ENCODE results near the gene DDX42.
"Not testable (repeated sequence)": the region's sequence is repeated elsewhere in the genome, so short reads cannot be mapped to it uniquely, and the experiment has no call there.

The DDX42 gene

DNA sequence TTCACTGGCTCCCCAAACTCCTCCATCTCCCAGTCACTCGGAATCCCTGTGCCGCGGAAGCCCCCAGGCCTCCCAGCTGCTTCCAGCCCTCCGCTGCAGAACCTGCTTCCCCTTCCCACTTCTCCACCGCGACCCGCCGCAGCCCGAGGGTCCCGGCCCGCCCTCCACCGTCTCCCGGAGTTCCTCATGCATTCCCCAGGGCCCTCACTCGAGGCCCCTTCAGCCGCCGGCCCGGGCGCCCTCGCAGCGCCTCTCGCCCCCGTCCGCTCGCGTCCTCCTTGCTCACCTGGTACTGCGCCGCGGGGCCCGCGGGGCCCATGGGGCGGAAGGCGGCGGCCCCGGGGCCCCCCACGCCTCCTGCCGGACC lies 68.2 kb downstream of the DDX42 start:
- DNase-seq, result no peak

- DNase-seq, result peak; percentile 99
These were observed 68.8 kb downstream of the DDX42 start, which contains the start of gene SMARCD2 for GRCh38 chr17:63842540-63843386. Gene SMARCD2, minus strand, starts transcription at chr17:63842685. Its CDS starts 11 bp downstream, at chr17:63842674.

GRCh38 chr17:63843387-63843888 lies 69.5 kb downstream of the DDX42 start:
- not testable (repeated sequence) for DNase-seq

DNA sequence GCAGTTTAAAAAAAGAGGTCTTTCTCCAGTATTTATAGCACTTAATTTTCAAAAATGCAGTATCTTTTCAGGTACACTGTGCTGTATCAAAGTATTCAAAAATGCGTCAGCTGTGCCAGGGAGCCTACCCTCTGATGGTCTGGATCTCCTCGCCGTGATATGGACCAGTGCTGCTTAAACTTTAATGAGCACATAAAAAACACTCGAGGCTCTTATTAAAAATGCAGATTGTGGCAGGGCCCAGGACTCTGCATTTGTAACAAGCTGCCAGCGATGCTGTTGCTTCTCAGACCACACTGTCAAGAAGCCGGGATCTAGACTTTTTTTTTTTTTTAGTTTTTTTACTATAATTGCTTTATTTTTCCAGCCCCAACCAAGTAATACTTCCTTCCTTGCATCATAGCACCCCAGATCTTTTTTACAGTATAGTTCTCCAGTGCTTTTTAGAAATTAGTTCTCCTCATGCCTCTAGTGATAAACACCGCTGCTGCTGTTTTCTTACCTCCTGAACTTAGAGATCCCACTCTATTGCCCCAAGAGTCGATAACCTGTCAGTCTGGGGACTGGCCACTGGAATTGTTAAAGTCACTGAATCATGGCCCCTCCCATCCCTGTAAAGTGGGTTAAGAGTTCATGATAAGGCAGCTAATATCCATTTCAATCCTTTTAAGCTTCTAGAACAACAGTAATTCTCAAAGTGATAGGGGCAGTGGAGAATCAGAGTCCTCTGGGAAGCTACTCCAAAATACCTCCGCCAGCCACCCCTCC lies 70.1 kb downstream of the DDX42 start:
- DNase-seq, result no peak

GRCh38 chr17:63845509-63845908 lies 71.5 kb downstream of the DDX42 start:
- no peak for DNase-seq

DNA sequence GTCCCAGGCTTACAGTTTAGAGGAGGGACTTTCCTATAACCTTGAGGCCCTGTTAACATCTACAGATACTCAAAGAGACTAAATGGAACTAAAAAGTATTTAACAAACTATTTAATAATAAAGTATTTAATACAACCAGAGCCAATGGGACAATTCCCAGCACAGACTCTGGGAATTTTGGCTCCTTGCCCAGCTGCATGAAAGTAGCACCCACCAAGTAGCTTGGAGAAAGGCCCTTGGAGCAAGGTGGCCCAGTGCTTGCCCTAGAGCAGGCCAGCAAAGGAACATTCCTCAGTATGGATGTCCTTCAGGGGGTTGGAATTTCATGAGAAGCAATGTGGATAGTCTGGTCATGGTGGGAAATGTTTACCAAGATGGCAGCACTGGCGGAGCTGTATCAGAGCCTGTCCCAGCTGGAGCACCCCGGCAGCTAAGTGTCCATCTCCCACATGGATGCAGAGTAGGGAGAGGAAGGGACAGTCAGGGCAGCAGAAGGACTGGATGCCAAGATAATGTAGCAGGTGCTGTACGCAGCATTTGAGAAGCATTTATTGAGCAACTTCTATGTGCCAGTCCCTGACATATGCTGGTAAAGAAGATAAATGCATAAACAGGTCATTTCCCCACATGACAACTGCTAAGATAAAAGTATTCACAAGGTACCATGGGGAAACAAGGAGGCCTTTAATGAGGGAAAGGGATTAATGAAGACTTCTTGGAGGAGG lies 73.7 kb downstream of the DDX42 start:
- no peak for DNase-seq

- no peak for DNase-seq
These were observed 75.1 kb downstream of the DDX42 start for GRCh38 chr17:63848834-63849689.

GRCh38 chr17:63850401-63850800 lies 76.4 kb downstream of the DDX42 start:
- DNase-seq, result no peak

DNA sequence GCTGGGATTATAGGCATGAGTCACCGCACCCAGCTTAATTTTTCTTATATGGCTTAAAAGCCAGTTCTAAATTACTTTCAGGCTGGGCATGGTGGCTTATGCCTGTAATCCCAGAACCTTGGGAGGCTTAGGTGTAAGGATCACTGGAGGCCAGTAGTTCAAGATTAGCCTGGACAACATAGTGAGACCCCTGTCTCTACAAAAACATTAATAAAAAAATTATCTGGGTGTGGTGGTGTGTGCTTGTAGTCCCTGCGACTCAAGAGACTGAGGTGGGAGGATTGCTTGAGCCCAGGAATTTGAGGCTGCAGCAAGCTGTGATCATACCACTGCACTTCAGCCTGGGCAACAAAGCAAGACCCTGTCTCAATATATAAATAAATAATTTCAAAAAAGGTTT lies 79.3 kb downstream of the DDX42 start:
- DNase-seq, result no peak

DNA sequence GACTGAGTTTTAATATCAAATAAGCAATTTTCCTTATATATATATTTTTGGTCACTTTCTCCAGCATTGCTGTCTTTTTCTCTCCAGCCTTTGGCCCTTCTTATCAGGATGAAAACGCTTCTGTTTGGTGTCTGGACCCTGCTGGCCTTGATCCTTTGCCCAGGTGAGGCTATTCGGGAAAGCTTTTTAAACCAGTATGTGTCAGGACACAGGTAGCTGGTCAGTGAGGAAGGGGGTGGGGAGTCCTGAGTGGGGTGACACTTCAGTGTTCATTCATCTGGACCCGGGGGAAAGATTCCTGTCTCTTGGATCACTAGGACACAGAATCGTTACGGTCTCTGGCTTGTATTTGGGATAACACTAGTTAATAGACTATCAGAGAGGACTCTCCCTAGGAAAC lies 80.7 kb downstream of the DDX42 start:
- no peak for DNase-seq

GRCh38 chr17:63855185-63855584 lies 81.2 kb downstream of the DDX42 start:
- no peak for DNase-seq

DNA sequence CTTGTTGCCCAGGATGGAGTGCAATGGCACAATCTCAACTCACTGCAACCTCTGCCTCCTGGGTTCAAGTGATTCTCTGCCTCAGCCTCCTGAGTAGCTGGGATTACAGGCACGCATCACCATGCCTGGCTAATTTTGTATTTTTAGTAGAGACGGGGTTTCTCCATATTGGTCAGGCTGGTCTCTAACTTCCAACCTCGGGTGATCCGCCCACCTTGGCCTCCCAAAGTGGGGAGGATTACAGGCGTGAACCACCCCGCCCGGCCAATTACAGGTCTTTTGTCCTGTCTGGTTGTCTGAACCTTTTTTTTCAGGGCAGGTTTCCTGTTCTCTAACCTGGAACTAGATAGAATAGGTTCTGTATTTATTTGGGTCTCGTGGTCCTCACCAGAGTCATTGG lies 82.5 kb downstream of the DDX42 start:
- not testable (repeated sequence) for DNase-seq

DNA sequence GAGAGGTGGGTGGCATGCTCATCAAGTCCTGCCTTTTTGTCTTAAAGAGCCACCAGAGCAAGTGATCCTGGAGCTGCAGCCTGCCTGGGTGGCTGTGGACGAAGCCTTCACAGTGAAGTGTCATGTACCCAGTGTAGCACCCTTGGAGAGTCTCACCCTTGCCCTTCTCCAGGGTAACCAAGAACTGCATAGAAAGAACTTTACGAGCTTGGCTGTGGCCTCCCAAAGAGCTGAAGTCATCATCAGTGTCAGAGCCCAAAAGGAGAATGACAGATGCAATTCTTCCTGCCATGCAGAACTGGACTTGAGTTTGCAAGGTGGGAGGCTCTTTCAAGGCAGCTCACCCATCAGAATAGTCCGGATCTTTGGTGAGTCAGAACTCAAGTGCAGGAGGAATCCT lies 85.3 kb downstream of the DDX42 start:
- DNase-seq, result no peak

- DNase-seq, result not testable (repeated sequence)
These were observed 92.7 kb downstream of the DDX42 start for GRCh38 chr17:63866625-63867024.

All from NCI-H1092 (cell line).